Activated CD4-positive, CD25-positive, alpha-beta regulatory T cell treated with anti-CD3 and anti-CD28 coated beads, Interleukin-2, amount 50 U/mL, for 16 hours (primary cell): ENCODE measurements around the gene FXYD7.

Source experiments
- DNase-seq: peaks from one replicate; pipeline ENCODE4 v3.0.0-alpha.2; 2020; ENCODE audit warnings: low read depth, low spot score

The FXYD7 gene

DNA sequence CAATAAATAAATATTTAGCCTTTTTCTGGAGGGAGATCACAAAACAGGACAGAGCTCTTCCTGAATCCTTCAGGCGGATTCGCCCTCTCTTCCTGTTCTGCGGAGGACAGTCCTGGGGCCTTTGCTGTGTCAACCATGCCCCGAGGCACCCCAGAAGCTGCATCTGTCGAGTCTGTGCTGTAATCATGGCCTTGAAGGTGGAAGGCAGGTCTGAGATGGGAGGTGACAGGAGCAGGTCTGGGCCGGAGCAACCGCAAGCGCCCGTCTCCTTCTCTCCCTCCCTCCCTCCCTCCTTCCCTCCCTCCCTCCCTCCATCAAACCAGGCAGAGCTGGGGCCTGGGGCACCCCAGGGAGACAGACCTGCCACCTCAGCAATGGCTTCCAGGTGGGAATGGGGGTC lies 32.1 kb upstream of the FXYD7 start:
- DNase-seq = no peak

DNA sequence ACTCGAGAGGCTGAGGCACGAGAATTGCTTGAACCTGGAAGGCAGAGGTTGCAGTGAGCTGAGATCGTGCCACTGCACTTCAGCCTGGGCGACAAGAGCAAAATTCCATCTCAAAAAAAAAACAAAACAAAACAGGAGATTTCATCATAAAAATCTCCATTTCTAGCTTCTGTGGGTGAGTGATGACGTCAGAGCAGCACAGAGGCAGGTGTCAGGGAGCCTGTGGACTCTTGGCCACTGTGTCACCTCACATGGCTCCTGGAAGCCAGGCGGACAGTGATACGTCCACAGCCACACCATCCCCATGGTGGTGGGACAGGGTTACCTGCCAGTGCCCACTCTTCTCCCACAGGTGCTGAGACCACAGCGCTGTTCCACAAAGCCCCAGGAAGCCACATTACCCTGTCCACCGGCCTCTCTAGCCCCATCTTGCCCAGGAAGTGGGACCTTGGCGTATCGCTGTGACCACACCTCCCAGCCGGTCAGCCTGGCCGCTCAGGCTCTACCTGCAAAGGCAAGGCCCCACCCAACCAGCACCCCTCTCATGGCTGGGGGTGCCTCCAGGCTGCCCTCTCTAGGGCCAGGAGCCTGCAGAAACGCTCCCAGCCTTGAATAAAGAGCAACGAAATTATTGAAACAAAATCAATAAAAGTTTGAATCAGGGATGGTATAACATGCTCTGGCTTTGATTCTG lies 29.9 kb upstream of the FXYD7 start:
- no peak for DNase-seq

DNA sequence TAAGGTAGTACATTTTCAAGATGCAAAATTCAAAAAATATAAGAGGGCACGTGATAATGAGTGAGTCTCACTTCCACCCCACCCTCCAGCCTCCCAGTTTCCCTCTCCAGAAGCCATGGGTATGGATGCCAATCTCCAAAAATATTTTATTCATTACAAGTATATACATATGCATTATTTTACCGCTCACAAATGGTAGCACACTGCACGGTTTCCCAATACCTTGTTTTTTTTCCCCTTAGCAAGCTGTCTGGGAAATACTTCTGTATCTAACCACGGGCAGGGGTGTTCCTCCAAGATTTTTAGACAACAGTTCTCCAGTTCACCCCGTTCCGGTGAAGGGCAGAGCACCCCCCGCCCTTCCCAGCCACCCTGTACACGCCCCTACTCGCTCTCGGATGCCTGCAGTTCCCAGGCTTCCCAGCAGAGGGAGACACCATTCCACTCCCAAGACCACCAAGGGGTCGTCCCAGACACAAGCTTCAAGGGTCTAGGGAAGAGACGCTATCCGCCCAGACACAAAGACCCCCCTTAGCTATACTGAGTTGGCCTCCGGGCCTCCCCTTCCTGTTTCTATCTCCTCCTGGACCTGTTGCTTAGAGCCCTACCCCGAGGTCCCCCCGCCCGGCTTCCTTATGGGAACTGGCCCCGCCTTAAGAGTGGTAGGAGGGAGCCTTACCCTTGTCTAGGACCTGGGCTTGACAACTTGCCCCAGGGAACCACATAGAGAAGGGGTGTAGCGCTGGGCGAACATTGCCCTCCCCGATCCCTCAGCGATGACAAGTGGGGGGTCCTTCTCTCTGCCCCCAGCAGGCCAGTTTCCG lies 28.5 kb upstream of the FXYD7 start:
- peak; percentile 29 for DNase-seq

DNA sequence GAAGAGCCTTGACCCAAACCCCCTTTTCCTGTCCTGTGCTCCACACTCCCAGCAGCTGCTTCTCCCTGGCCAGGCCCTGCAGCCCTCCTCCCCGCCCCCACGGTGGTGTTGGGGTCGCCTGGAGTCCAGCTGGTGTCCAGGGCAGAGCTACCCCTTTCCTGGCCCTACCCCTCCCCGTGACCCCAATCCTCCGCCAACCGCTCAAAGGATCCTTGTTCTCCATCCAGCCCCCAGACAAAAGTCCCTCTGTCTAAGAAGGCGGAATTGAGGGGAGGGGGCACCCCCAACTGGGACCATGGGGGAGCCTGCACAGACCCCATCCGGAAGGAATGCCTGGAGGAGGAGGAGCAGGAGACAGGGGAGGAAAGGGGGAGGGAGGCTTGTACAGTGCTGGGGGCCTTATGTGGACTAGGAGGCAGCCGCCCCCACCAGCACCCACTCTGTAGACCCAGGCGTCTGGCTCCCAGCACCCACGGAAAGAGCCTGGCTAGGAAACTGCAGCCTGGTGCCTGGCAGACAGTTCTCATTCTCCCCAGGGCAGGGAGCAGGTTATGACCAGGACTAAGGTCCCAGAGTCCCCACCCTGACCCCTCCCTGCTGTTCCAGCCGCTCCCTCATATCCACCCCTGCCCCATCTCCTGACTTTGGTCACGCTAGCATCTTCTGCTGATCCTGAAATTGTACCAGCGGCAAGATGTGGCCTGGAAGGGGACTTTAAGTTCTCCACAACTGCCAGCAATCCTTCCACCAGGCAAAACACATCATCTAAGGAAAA lies 27.7 kb upstream of the FXYD7 start, which contains the start of gene FXYD3:
Gene FXYD3 (plus strand): TSS at position 647 of the 775 bp plus-strand sequence. CDS start 3,554 bp downstream, outside the sequence.
- no peak for DNase-seq

DNA sequence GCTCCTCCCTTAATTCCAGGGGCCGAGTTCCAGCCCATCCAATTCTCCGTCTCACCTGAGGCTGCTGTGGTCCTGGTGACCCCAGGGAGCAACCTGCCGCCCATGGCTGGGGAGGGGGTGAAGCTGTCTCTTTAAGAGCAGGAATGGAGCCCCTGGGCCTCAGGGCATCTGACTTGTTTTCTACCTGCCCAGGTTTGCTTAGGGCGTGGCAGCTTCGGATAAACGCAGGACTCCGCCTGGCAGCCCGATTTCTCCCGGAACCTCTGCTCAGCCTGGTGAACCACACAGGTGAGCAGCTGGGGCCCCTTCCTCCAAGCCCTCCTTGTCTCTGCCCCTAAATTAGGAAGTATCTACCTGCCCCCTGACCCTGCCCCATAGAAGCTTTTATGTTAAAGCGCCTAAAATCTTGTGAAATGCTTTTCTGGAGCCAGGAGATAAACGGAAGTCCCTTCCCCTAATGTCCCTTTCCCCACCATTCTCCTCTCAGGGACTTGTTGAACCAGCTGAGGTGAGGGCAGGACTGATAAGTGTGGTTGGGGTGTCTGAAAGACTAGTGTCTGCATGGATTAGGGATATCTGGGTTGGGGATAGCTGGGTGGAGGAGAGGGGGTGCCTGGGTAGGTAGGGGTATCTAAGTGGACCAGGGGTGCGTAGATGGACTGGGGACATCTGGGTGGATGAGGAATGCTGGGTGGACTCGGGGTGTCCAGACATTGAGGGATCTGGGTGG lies 26.8 kb upstream of the FXYD7 start:
- DNase-seq = no peak

DNA sequence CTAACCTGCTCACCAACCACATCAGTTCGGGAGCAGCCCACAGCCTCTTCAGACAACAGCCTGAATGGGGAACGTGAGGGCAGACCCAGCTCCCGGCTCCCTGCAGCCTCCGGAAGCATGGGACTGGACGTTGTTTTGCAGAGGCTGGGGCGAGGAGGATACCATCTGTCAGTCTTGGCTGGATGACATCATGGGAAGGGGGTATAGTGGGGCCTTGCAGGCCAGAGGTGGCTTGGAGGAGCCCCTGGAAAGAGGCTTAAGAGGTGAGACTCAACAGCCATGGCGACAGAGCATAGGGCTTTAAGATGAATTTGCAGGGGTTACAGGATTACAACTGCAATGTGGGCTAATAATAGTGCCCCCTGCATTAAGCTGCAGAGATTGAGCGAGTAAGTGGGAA lies 25.9 kb upstream of the FXYD7 start:
- no peak for DNase-seq

DNA sequence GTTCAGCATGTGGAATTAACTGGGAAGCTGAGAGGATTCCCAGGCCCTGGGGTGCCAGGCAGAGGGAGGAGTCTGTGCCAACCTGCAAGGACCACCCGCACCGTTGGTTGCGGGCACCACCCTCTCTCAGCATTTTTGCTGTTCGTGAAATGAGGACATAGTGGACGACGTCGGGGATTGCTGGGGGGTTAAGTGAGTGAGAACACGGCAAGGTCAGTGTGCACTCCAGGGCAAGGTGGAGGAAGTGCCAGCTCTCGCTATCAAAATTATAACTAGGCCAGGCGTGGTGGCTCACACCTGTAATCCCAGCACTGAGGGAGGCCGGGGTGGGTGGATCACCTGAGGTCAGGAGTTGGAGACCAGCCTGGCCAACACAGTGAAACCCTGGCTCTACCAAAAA lies 25.3 kb upstream of the FXYD7 start:
- DNase-seq = no peak

DNA sequence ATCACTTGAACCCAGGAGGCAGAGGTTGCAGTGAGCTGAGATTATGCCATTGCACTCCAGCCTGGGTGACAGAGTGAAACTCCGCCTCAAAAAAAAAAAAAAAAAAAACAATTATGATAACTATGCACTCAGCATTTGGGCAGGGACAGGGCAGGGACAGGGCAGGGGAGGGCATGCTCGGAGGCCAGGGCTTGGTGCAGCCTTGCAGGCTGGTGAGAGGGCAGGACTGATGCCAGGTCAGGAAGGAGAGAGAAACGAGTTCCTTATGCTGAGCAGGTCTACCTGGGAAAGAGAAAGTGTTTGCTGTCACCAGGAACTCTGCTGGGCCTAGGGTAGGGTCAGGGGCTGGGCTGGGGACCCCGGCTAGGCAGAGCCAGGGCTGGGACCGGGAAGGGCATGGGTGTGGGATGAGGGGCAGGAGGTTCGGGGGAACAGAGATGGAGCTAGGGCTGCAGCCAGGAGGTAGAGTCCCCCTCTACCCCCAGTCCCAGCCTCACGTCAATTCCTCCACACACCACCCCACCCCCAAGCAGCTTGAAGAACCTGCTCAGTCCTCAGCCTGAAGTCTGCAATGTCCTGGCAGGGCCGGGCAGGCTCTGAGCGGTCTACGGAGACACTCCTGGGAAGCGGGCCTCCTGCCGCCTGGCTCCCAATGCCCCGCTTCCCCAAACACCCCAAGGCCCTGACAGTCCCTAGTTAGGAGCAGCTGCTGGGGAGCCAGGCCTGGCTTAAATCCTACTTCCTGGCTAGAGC lies 24.6 kb upstream of the FXYD7 start:
- no peak for DNase-seq

DNA sequence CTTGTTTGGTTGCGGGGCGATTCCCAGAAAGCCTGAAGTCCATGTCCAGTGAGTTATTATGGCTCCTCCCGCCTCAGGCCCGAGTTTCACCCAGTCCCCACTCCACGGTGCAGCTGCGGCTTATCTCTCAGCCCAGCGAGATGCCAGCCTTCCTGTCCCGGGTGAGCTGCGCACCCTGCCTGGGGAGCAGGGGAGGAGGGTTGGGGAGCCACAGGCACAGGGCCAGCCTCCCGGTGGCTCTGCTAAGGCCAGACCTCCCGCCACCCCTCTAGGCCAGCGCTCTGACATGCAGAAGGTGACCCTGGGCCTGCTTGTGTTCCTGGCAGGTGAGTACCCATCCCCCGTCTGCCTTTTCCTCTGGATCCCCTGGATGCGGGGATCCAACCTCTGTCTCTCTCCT lies 24.0 kb upstream of the FXYD7 start:
- DNase-seq = no peak

DNA sequence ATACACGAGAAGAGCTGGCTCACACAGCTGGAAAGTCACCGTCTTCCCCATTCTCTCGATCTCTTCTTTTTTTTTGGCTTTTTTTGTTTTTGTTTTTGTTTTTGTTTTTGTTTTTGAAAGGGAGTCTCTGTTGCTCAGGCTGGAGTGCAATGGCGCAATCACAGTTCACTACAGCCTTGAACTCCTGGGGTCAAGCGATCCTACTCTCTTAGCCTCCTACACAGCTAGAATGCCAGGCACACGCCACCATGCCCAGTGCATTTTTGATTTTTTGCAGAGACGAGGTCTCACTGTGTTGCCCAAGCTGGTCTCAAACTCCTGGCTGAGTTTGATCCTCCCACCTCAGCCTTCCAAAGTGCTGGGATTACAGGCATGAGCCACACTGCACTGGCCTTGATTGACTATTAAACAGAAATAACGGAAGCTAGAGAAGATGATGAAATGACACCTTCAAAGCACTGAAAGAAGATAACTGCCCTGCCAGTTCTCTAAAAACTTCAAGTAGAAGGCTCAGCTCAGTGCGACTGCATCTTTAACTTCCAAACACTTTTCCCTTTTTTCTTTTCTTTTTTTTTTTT lies 23.4 kb upstream of the FXYD7 start:
- no peak for DNase-seq

DNA sequence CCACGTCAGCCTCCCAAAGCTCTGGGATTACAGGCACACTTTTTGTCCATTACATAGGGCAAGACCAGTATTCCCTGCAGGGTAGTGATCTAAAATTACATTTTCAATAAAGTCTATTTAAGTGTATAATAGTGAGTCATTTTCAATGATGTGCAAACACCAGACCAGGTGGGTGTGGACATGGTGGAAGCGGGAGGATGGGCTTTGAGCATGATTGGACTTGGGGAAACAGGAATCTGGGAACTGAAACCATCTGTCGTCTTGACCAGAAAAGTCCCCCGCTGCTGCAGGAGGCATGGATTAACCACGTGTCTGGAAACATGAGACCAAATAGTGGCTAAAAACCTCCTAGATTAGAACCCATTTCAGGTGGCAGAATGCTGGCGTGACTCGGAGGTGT lies 22.6 kb upstream of the FXYD7 start:
- no peak for DNase-seq

DNA sequence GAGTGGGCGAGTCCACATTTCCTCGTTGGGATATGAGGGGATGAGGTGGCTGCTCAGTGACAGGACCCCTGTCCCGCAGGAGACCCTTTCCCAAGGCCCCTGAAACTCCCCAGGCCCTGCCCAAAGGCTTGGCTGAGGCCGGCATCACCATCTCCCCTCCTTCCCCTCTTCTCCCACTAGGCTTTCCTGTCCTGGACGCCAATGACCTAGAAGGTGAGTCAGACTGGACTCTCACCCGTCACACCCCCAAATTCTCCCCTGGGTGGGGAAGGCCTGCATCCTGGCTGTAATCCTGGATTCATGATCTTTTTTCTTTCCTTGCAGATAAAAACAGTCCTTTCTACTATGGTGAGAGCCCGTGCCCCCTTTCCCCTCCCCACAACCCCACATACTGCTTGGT lies 22.2 kb upstream of the FXYD7 start:
- DNase-seq = no peak

DNA sequence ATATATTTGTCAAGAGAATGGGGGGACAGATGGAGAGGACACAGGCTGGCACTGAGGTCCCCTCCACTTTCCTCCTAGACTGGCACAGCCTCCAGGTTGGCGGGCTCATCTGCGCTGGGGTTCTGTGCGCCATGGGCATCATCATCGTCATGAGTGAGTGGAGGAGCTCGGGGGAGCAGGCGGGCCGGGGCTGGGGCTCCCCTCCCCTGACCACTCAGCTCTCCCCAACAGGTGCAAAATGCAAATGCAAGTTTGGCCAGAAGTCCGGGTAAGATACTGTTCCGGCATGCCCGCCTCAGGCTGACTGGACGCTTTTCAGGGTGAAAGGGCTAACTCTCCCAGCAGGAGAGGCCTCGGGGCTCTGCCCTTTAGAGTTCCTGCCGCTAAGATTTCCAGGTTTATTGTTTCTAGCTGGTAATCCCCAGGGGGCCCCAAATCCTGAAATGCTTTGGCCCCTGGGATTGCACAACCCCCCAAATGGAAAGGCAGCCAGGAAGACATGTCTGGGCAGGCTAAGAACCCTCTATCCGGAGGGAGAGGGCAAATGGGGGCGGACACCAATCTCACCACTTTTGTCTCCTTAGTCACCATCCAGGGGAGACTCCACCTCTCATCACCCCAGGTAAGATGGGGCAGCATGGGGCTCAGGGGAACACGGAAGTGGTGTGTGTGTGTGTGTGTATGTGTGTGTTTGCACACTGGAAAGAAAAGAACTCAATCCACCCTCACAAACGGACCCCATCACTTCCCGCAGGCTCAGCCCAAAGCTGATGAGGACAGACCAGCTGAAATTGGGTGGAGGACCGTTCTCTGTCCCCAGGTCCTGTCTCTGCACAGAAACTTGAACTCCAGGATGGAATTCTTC lies 20.1 kb upstream of the FXYD7 start:
- DNase-seq = no peak

DNA sequence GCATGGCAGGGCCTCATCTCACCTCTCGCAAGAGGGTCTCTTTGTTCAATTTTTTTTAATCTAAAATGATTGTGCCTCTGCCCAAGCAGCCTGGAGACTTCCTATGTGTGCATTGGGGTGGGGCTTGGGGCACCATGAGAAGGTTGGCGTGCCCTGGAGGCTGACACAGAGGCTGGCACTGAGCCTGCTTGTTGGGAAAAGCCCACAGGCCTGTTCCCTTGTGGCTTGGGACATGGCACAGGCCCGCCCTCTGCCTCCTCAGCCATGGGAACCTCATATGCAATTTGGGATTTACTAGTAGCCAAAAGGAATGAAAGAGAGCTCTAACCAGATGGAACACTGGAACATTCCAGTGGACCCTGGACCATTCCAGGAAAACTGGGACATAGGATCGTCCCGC lies 19.5 kb upstream of the FXYD7 start:
- DNase-seq = no peak

DNA sequence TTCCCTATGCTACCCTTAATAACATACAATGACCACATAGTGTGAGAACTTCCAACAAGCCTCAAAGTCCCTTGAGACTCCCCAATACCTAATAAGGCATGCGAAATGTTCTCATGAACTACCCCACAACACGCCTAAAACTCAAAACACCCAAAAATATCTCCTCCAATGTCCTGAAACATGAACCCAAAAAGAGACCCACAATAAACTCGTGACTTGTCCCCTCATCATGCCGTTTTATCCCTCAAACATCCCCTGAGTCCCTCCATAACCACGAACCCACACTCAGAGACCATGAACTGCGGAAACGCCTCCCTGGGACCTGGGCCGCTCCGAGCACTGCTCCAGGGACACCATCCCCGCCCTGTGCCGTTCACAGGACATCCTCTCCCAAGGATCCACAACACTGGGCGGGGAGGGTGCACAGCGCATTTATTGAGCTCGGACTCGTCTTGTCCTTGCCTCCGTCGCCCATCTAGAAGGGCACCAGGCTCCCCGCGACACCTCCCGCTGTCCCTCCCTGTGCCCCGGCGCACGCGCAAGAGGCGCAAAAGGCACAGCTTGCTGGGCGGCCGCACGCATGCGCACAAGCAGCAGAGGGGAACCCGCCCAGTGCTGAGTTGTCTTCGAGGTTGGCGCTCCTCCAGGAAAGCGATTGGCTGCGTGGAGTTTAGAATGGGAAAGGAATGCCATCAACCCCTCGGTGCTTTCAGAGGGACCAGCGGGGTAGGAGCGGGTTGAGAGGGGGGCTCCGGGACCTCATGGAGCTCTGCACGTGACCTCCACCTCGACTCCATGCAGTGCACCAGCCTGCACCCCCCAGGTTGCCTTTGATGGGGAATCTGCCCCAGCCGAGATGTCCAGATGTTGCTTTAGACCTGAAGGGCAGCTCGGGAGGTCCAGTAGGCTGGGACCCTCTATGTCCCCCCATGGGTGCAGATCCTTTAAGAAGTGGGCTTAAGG lies 18.7 kb upstream of the FXYD7 start:
- peak; percentile 76 for DNase-seq

DNA sequence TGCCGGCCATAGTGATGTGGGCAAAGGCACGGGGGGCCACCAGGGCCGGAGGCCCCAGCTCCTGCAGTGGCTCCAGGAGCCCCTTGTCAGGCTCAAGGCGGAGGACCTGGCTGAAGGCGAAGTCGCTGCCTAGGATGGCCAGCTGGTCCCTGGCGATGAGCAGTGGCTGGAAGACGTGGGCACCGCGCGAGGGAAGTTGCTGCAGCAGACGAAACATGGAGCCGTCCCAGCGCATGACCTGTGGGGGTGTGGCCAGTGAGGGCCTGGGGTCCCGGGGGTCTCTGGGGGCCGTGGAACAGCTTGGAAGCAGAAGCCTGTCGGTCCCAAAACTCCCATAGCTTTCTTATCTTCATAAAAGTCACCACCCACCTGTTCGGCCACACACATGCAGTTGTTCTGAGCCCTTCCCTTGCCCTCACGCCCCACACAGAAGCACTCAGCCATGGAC lies 17.8 kb upstream of the FXYD7 start:
- no peak for DNase-seq

DNA sequence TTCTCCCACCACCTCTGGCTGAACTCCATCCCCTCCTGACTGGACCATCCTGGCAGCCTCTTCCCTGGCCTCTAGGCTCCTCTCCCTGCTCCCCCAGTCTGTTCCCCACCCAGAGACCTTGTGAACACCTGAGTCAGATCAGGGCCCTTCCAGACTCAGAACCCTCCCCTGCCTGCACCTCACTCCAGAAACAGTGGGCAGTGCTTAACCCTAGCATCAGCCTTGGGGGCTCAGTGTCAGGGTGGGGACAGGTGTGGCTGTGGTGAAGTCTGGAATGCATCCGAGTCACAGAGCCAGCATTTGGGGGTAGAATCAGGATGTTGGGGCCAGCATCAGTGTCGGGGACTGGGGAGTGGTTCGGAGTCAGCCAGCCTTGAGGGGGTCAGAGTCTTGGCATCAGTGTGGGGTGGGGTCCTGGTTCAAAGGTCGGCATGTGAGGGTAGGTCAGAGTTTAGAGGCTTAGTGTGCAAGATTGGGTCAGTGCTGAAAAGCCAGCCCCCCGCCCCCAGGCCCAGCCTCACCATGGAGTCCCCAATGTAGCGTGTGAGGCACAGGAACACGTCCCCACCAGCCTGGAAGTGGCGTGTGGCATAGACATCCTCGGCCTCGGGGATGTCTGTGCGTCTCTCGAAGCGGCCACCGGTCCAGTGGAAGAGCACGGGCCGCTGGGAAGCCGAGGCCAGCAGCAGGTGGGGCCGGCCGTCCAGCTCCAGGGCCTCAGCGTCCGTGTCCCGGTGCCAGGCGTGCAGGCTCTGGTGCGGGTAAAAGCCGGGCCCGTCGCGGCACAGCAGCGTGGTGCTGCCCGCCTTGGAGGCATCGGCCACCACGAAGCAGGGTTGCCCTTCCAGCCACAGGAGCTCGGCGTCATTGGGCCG lies 17.1 kb upstream of the FXYD7 start:
- no peak for DNase-seq

DNA sequence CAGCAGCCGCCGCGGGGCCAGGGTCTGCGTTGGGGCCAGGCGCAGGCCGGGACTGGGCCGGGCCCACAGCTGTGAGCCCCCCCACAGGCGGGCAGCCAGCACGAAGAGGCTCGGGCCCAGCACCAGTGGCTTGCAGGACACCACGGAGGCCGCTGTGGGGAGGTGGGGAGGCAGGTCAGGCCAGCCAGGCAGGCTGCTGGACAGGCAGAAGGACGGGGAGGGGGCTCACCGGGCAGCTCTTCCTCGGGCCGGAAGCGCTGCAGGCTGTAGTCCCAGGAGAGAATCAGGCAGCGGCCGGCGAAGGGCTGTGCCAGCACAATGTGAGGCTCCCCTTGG lies 16.5 kb upstream of the FXYD7 start:
- DNase-seq = no peak
